GM13977 (cell line): ENCODE results near the gene TRIM8.

Experiments used
- DNase-seq: peaks from one replicate; pipeline ENCODE4 v3.0.0; 2012; ENCODE audit warnings: low spot score
- CTCF ChIP-seq: IDR thresholded peaks from 2 replicates; pipeline ENCODE4 v1.5.1; 2012; ENCODE audit warnings: mild to moderate bottlenecking, control low read depth; ENCODE audit not compliant: insufficient read depth; ENCODE audit errors: extremely low read depth, missing control alignments
- in situ Hi-C: fragments of 300-500 bp; cut with MboI; formaldehyde crosslinking; loops from one replicate; pipeline ENCODE4 v1.12.0; 2022; ENCODE audit warnings: low sequenced_read_pairs, low pct_unique_long_range_greater_than_20kb, mixed read lengths, inconsistent platforms; ENCODE audit not compliant: unreplicated experiment

TRIM8 gene

GRCh38 chr10:102656791-102657371 lies 12.6 kb downstream of the TRIM8 start:
- in situ Hi-C loops = no loop called here
- TF ChIP-seq CTCF = no peak
- DNase-seq = no peak

GRCh38 chr10:102657451-102657850 lies 13.2 kb downstream of the TRIM8 start:
- in situ Hi-C loops = no loop called here
- no peak for TF ChIP-seq CTCF
- DNase-seq = no peak

GRCh38 chr10:102657984-102658724 lies 13.9 kb downstream of the TRIM8 start:
- DNase-seq = no peak
- in situ Hi-C loops = no loop called here
- TF ChIP-seq CTCF = no peak

GRCh38 chr10:102658802-102659201 lies 14.5 kb downstream of the TRIM8 start:
- in situ Hi-C loops = no loop called here
- DNase-seq = no peak

GRCh38 chr10:102660888-102661657 lies 16.8 kb downstream of the TRIM8 start:
- peak; percentile 90 for DNase-seq
- in situ Hi-C loops = no loop called here

More at GRCh38 chr10:102658802-102659201, 14.5 kb downstream of the TRIM8 start:
- no peak for TF ChIP-seq CTCF

More at GRCh38 chr10:102660888-102661657, 16.8 kb downstream of the TRIM8 start:
- no peak for TF ChIP-seq CTCF
